ENCODE results near the gene LTV1.
"Not testable (repeated sequence)": the region's sequence is repeated elsewhere in the genome, so short reads cannot be mapped to it uniquely, and the experiment has no call there.

LTV1 gene, protein sequence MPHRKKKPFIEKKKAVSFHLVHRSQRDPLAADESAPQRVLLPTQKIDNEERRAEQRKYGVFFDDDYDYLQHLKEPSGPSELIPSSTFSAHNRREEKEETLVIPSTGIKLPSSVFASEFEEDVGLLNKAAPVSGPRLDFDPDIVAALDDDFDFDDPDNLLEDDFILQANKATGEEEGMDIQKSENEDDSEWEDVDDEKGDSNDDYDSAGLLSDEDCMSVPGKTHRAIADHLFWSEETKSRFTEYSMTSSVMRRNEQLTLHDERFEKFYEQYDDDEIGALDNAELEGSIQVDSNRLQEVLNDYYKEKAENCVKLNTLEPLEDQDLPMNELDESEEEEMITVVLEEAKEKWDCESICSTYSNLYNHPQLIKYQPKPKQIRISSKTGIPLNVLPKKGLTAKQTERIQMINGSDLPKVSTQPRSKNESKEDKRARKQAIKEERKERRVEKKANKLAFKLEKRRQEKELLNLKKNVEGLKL

DNA sequence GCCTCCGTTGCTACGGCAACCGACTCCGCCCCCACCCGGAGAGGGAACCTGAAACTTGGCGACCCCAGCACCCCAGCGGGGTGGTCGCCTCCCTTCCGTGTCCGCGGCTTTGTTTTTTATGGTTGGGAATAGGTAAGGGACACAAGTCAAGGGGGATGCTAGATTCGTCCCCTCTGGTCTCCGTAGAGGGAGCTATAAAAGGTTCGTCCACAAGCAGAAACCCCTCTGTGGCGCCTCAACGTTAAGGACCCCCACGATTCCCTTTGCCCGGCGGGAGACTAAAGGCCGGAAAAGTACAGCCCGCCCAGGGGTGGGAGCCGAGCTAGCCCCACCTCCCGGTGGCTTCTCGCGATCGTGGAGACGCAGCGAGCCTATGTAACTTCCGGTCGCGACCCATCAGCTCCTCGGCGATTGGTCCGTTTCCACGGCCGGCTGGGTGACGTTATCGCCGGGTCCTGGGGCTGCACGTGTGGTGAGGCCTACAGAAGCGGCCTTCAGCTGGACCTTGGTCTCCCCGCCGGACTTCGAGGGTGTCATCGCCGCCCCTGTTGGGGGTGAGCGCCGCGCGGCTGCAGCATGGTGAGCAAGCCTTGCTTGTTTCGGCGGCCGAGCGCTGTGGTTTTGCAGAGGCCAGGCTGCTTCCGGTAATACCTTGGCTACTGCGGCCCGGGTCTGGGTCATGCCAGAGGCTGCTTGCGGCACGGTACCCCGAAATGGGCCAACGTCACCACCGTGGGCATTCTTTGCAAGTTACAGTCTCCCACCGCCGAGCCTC, at the start of gene LTV1:
TSS of gene LTV1 (plus strand) at position 437 of the 775 bp plus-strand sequence. CDS start at position 577, 140 bp downstream.
- DNase-seq (ENCODE audit: low spot score), result peak; percentile 97

DNA sequence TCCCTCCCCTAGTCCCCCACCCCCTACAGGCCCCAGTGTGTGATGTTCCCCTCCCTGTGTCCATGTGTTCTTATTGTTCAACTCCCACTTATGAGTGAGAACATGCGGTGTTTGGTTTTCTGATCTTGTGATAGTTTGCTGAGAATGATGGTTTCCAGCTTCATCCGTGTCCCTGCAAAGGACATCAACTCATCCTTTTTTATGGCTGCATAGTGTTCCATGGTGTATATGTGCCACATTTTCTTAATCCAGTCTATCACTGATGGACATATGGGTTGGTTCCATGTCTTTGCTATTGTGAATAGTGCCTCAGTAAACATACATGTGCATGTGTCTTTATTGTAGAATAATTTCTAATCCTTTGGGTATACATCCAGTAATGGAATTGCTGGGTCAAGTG, 46.6 kb upstream of the LTV1 start:
- DNase-seq (ENCODE audit: low spot score), result not testable (repeated sequence)

DNA sequence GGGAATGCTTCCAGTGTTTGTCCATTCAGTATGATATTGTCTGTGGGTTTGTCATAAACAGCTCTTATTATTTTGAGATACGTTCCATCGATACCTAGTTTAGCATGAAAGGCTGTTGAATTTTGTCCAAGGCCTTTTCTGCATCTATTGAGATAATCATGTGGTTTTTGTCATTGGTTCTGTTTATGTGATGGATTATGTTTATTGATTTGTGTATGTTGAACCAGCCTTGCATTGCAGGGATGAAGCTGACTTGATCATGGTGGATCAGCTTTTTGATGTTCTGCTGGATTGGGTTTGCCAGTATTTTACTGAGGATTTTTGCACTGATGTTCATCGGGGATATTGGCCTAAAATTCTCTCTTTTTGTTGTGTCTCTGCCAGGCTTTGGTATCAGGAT, 44.7 kb upstream of the LTV1 start:
- DNase-seq (ENCODE audit: low spot score), result not testable (repeated sequence)

DNA sequence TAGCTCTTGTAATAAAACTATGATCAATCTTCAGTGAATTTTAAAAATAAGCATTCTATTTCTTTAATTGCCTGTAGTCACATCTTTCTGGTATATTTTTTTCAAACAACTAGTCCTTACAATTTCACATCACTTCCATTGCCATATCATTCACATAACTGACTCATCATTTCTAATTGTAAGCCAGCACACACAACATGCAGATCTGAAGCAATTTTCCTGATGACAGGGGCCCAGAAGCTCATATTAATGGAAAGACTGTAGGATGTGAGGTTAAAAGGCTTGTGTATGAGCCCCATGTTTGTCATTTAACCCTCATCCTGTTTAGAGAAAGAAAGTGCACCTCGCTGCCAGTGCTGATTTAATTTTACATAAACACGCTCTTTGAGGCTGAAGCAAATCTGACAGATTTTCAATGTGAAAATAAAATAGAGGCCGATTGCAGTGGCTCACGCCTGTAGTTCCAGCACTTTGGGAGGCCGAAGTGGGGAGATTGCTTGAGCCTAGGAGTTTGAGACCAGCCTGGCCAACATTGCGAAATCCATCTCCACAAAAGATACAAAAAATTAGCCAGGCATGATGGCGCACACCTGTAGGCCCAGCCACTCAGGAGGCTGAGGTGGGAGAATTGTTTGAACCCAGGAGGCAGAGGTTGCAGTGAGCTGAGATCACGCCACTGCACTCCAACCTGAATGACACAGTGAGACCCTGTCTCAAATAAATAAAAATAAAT, 40.1 kb upstream of the LTV1 start:
- DNase-seq (ENCODE audit: low spot score), result no peak

DNA sequence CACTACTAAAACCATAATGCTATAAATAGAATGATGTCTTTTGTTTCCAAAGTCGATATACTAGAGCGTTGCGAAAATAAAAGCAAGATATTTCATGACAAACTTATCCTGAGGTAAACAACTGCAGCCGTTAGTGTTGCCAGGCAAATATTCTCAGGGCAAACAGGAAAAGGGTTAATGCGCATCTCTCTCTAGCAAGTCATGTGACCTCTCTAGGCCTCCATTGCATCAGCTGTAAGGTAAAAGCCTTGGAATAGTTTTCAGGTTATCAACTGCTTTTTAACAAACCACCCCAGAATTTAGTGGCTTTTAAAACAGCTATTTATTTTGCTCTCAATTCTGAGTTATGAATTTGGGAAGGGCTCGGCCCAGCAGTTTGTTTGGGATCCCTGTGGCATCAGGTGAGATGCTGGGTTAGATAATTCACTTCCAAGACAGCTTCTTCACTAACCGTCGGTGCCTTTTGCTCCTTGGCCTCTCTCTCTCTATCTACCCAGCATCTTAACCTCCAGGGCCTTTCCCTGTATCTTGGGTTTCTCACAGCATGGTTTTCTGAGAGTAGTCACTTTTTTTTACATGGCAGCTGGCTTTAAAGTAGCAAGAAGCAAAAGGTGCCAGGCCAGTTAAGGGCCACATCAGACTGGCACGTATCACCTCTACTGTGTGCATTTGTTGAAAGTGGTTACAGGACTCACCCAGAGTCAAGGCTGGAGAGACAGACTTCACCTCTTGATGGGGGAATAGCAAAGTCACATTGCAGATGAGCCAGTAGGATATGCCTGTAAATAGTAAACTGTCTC, 39.2 kb upstream of the LTV1 start:
- no peak for DNase-seq (ENCODE audit: low spot score)

DNA sequence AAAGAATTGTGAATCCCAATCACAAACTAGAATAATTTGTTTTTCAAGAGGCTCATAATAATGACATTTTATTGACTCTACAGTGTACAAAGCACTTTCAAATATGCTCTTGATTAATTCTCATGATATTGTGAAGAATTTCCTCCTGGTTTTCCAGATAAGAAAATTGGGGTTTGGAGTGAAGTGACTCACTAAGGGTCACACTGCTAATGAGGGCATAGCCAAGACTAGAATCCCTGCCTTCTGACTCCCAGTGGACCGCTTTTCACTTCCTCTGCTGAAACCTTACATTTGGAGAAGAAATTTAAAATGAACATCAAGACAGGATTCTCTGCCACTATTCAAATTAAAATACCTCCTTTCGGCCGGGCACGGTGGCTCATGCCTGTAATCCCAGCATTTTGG, 38.3 kb upstream of the LTV1 start:
- DNase-seq (ENCODE audit: low spot score), result no peak

DNA sequence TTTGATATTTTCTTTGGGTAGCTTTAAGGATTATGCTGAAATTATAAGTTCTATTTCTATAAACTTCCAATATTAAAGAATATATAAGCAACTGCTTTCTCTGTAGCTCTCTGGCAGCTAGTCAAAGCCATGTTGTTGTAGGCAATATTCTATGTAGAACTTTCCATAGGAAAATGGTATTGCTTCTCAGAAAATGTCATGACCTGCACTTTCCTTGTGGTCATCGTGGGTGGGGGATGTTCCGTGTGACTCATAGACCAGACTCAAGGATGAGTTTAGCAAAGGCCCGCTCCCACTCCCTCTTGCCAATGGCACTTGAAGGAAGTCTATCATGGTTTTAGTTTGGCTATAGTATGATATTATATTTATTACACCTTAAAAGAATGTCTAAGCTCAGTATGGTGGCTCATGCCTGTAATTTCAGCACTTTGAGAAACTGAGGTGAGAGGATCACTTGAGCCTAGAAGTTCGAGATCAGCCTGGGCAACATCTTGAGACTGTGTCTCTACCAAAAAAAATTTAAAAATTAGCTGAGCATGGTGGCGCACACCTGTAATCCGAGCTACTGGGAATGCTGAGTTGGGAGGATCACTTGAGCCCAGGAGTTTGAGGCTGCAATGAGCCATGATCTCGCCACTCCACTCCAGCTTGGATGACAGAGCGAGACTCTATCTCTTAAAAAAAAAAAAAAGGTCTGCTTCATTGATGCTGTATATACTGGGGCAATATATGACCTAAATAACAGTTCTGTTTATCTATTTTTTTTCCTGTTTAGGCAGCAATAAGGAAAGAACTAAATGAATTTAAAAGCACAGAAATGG, 36.6 kb upstream of the LTV1 start:
- no peak for DNase-seq (ENCODE audit: low spot score)

DNA sequence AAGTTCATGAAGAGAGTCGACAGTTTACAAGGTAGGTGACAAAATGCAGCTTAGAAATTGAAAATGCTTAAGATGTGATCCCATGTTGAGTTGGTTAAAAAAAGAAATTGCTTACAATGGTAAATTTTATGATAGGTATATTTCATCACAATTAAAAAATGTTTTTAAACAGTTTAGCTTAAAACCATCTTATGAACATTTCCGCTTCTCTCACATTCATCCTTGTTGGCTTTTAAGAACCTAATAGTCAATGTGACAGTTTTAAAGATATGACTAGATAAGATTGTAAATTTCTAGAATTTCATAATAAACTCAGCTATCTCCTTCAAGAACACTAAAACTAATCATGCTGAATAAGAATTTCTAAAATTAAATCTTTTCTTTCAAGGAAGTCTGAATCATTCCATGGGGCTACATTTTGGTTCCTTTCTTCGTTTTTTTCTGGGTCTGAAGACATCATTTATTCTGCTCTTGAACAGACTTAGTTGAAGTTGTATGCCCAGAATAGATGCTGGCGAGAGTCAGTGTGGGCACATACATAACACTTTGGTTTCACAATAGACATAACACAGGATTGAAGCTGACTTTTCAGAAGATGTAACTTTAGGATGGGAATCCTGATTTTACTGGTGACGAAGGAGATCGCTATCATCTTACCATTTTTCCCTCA, 35.9 kb upstream of the LTV1 start:
- DNase-seq (ENCODE audit: low spot score), result no peak

DNA sequence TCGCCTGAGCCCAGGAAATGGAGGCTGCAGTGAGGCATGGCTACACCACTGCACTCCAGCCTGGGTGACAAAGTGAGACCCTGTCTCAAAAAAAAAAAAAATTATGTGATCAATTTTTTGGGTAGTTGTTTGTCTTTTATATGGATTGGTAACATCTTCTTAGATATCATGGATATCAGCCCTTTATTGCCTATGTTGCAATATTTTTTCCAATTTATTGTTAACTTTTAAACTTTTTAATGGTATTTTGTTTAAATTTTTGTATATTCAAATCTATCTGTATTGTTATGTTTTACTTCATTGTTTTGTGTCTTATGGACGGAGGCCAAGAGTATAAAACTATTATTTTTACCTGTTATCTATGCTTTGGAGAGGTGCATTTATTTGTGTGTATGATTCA, 32.4 kb upstream of the LTV1 start:
- DNase-seq (ENCODE audit: low spot score), result no peak

DNA sequence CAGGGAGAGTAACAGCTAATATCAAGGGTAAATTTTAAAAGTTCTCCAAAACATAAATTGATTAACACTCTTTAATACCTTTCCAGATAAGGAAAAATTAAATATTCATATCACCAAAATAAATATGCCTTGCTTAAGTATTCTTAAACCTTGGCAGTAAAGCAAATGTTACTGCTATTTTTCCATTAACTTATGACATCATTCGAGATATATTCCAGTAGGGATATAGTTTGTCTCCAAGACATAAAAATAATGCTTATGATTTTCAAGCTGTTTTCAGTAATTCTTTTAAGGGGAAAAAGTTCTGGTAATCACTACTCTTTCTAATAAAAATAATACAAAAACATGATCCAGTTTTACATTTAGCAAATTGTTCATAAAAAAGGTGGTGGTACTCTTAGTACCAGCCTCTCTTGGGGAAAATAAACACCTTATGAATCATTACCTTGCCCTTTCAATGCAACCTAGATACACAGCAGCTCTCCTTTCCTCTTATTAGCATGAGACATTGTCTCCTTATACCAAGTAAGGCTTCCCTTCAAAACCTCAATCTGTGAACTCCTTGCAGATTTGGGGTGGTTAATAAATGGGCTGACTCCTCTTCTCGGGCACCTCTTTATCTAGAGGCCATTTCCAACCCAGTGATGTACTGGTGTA, 31.5 kb upstream of the LTV1 start:
- DNase-seq (ENCODE audit: low spot score), result no peak

DNA sequence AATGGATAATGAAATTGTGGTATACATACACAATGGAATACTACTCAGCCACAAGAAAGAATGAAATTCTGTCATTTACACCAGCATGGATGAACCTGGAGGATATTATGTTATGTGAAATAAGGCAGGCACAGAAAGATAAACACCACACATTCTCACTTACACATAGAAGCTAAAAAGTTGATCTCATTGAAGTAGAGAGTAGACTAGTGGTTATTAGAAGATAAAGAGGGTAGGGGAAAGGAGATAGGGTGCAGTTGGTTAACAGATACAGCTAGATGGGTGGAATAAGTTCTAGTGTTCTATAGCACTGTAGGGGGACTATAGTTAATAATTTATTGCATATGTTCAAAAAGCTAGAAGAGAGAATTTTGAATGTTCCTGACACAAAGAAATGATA, 25.5 kb upstream of the LTV1 start:
- DNase-seq (ENCODE audit: low spot score), result no peak

DNA sequence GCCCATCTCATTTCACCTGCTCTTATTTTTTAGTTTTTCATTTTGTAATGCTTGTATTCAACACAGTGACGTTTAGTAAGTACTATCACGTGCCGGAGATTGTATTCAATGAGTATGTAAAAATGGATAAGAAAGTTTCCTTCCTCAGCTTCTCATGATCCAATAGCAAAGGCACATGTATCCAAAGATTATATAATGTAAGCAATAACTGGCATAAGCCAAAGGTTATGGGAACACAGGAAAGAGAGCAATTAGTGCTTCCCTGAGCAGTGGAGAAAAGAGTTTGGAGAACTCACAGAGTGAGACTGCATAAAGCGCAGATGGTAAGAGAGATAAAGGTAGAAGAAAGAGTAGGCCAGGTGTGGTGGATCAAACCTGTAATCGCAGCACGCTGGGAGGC, 21.8 kb upstream of the LTV1 start:
- no peak for DNase-seq (ENCODE audit: low spot score)

DNA sequence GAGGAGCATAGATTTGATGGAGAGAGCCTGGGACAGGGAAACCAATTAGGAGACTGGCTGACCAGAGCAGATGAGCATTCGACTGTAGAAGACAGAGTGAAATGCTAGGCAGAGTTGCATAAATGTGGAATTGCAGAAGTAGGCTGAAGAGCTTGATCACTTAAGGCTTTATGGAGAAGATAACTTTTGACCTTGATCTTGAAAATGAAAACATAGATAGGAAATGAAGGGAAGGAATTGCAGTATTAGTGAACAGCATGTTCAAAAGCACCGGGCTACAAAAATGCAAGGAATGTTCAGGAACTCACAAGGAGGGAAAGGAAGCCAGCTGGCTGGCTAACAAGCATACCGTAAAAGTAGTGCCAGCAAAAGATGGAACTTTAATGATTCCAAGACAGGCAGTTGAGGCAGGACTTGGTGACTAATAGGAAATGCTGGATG, 20.5 kb upstream of the LTV1 start:
- no peak for DNase-seq (ENCODE audit: low spot score)

DNA sequence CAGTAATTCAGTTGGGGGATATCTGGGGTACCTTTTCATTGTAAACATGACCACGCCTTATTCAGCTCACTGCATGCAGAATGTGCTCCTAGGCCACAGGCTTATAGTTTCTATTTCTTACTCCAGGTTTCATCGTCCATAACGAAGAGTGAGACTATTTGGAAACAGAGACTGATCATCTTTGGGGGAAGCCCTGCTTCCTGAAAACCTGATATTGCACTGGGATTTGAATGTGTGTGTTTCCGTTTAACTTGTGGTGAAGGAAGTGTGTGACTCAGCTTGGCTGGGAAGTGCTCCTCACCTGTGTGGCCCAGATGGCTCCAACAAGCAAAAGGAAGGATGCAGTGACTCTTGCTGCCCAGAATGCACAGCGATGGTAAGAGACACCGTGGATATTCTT, 19.6 kb upstream of the LTV1 start:
- no peak for DNase-seq (ENCODE audit: low spot score)

DNA sequence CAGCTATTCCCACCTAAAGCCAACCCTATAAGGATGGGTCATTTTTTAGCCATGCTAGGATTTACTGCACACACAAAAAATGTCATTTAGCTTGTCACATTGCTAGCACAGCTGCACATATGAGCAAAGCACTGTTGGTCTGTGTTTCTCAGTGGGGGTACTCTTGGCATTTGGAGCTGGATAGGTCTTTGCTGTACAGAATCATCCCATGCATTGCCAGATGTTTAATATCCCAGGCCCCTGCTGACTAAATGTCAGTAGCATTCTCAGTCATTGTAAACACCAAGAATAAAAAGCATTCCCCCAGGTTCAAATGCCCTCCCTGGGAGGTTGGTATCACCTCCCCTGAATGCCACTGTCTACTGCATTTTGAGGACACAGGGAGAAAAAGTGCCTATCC, 14.6 kb upstream of the LTV1 start:
- no peak for DNase-seq (ENCODE audit: low spot score)

DNA sequence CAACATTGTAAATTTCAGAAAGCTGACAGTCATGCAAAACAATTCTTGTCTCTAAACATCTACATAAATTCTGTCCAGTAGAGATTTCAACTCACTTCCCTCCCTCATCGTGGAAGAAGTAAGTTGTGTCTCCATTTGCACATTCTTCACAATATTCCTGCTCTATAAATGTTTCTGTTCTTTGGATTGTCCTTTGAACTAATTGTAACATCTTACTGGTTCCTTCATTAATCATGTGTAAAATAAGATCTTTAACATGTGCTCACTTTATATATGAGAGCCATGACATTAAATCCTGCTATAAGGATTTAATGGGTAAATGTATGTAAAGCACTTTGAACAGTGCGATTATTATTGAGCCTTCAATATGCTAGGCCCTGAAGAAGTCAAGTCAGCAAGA, 7.0 kb upstream of the LTV1 start:
- no peak for DNase-seq (ENCODE audit: low spot score)

DNA sequence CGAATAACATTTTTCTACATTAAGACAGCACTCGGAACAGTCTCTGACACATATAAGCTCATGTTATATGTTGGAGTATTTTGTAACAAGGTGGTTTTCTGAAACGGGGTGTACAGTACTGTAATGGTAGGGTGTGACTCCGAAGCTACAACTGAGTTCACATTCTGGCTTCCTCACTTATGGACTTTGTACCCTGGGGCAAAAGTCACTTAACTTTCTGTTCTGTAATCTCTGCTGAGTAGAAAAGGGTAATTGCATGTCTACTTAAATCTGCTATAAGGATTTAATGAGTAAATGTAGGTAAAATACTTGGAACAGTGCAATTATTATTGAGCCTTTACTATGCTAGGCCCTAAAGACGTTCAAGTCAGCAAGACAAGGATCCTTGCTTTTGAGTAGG, 4.7 kb upstream of the LTV1 start:
- DNase-seq (ENCODE audit: low spot score), result no peak

DNA sequence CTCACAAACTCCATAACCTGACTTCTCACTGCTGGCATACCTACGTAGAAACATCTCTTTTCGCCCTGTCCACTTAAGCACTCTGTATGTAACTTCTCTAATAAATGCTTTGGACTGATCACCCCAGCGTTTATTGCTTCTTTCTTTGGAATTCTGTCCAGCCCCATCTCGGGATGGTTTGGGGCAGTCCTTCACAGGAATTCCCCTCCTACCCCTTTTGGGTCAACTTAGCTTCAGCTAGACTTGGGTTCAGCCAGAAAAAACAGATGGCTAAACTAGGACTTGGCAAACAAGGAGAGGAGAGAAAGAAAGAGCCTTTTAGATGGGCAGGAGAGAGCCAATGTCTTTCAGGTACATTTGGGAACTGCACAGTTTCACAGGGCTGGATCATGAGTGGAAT, 3.9 kb upstream of the LTV1 start:
- DNase-seq (ENCODE audit: low spot score), result no peak

DNA sequence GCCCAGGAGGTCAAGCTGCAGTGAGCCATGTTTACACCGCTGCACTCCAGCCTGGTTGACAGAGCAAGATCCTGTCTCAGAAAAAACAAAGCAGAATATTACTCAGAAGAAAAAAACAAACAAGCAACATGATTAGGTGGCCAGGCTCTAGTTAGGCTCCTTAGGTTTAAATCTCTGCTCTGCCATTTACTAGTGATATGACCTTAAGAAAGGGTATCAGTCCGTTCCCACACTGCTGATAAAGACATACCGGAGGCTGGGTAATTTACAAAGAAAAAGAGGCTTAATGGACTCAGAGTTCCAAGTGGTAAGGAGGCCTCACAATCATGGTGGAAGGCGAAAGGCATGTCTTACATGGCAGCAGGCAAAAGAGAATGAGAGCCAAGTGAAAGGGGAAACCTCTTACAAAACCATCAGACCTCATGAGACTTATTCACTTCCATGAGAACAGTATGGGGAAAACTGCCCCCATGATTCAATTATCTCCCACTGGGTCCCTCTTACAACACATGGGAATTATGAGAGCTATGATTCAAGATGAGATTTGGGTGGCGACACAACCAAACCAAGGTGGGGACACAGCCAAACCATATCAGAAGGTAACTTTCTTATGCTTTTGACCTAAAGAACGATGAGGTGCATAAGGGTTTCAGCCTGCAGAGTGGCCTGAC, 2.4 kb upstream of the LTV1 start:
- DNase-seq (ENCODE audit: low spot score), result no peak

All from ecto neural progenitor cell (in vitro differentiated cells).